ENCODE results near the gene GLOD4. TPM values are rescaled to one million over a fixed set of nuclear protein-coding genes. Genes with fewer than 3 reads are reported as not detected.
"Not testable (repeated sequence)": the region's sequence is repeated elsewhere in the genome, so short reads cannot be mapped to it uniquely, and the experiment has no call there.

The GLOD4 gene
- total RNA-seq, 3 donors from 2014 or later: 64.3 to 97.6 (median 88.5) TPM

GRCh38 chr17:811051-811784 lies 29.1 kb upstream of the GLOD4 start:
- no peak for DNase-seq
- no peaks in the 10 kb centered on the region for H3K9me3 ChIP-seq
- no peak for ATAC-seq
- no peak overlapping the region for H3K4me3 ChIP-seq
- TF ChIP-seq CTCF (IDR thresholded peaks at IDR 0.05): no peak
- no peaks in the 10 kb centered on the region for H3K36me3 ChIP-seq (ENCODE audit: low read depth)
- no peaks in the 10 kb centered on the region for H3K4me1 ChIP-seq (ENCODE audit: low read depth)
- intact Hi-C loops (cut with DNase I, micrococcal nuclease): no loop called here

GRCh38 chr17:807523-808294 lies 25.6 kb upstream of the GLOD4 start:
- H3K4me3 ChIP-seq: no peak overlapping the region

DNA sequence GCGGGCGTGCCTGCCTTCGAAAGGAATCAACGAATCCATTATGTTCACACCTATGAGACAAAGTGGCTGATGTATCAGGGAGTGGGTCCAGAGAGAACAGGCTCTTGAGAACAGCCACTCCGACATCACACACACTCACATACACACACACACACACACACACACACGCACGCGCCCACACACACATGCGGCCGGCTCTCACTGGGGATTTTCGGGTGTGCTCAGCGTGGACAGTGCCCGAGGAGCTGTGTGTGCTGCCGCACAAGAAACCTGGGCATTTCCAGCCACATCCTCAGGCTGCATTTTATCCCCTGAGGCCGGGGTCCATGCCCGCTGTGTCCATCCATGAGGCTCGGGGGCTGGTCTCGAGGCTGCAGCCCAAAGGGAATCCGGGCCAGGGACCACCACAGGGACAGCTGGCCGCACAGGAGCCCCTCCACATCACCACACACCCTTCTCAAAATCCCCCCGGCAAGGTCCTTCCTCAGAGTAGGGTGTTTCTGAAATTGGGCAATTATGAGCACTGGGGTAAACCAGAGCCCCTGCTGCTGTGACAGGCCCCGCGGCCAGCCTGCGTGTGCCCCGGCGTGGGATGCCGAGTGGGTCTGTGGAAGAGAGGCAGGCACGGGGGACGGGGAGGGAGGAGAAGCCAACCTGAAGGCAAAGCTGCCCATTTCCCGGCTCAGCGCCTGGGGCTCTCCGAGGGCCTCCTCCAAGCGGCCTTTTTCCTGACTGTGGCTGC lies 24.9 kb upstream of the GLOD4 start:
- TF ChIP-seq CTCF (IDR thresholded peaks at IDR 0.05): no peak
- intact Hi-C loops (cut with DNase I, micrococcal nuclease): no loop called here

More at GRCh38 chr17:807523-808294, 25.6 kb upstream of the GLOD4 start:
- intact Hi-C loops (cut with DNase I, micrococcal nuclease): no loop called here
- H3K36me3 ChIP-seq (ENCODE audit: low read depth): no peaks in the 10 kb centered on the region
- no peaks in the 10 kb centered on the region for H3K9me3 ChIP-seq
- DNase-seq: no peak
- H3K4me1 ChIP-seq (ENCODE audit: low read depth): no peaks in the 10 kb centered on the region
- TF ChIP-seq CTCF (IDR thresholded peaks at IDR 0.05): no peak
- no peak for ATAC-seq

GRCh38 chr17:806346-806745 lies 24.3 kb upstream of the GLOD4 start:
- H3K36me3 ChIP-seq (ENCODE audit: low read depth): no peaks in the 10 kb centered on the region
- intact Hi-C loops (cut with DNase I, micrococcal nuclease): no loop called here
- TF ChIP-seq CTCF (IDR thresholded peaks at IDR 0.05): no peak

More for the DNA sequence above, 24.9 kb upstream of the GLOD4 start:
- Histone ChIP-seq H3K9me3 (no peaks in the 10 kb centered on the region), H3K36me3 (ENCODE audit: low read depth) (no peaks in the 10 kb centered on the region), H3K4me3 (no peak overlapping the region), H3K4me1 (ENCODE audit: low read depth) (no peaks in the 10 kb centered on the region)
- DNase-seq (no peak), ATAC-seq (no peak)

DNA sequence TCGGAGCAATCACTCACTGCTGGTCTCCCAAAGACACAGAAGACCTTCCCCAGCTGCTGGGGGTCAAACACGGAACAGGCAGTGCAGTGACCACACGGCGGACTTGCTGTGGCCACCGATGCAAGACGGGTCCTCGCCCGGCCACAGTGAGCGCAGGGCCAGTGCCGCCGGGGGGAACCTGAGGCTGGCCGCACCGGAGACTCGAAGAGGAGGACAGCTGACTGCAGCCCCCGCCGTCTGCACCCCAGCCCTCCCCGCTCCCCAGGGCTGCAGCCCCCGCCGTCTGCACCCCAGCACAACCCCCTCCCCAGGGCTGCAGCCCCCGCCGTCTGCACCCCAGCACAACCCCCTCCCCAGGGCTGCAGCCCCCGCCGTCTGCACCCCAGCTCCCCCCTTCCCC lies 23.8 kb upstream of the GLOD4 start:
- ATAC-seq; H3K9me3 ChIP-seq; H3K4me1 ChIP-seq (ENCODE audit: low read depth); DNase-seq; H3K4me3 ChIP-seq; intact Hi-C loops (cut with DNase I, micrococcal nuclease); H3K36me3 ChIP-seq (ENCODE audit: low read depth): not testable (repeated sequence)

More at GRCh38 chr17:806346-806745, 24.3 kb upstream of the GLOD4 start:
- H3K9me3 ChIP-seq: no peaks in the 10 kb centered on the region
- ATAC-seq (no peak), DNase-seq (no peak)
- H3K4me3 ChIP-seq: no peak overlapping the region
- H3K4me1 ChIP-seq (ENCODE audit: low read depth): no peaks in the 10 kb centered on the region

All from mucosa of descending colon (tissue), 3 donors.